ENCODE results near the gene MADCAM1.

Gene MADCAM1

GRCh38 chr19:491146-491741 is 5.0 kb upstream of the MADCAM1 start:
- Mint-ChIP-seq H3K27me3 (peaks cover 24% of the 10 kb centered on the region), H3K4me1 (peaks cover 21% of the 10 kb centered on the region), H3K9me3 (peaks cover 7% of the 10 kb centered on the region), H3K4me3 (no peak overlapping the region), H3K36me3 (no peaks in the 10 kb centered on the region), H3K27ac (no peak overlapping the region)
- no peak for DNase-seq
- CTCF ChIA-PET: interaction anchor here (2.1 to 2.5 kb wide), 2 partner anchors 15 to 20 kb away, joined by 6 to 8 read pairs; partner anchors contain the start of gene TPGS1

- Mint-ChIP-seq H3K9me3 (peaks cover 7% of the 10 kb centered on the region), H3K4me3 (no peak overlapping the region), H3K36me3 (no peaks in the 10 kb centered on the region), H3K4me1 (peaks cover 21% of the 10 kb centered on the region), H3K27ac (no peak overlapping the region), H3K27me3 (peaks cover 29% of the 10 kb centered on the region)
- peak; percentile 49 for DNase-seq
- CTCF ChIA-PET: interaction anchor here (2.5 kb wide), 1 partner anchor 14 kb away, joined by 6 read pairs; the partner anchor contains the start of gene TPGS1
Observed at GRCh38 chr19:492091-492531, 4.2 kb upstream of the MADCAM1 start.

GRCh38 chr19:493391-494170 is 2.7 kb upstream of the MADCAM1 start:
- H3K36me3 Mint-ChIP-seq: no peaks in the 10 kb centered on the region
- peaks cover 7% of the 10 kb centered on the region for H3K9me3 Mint-ChIP-seq
- H3K4me3 Mint-ChIP-seq: no peak overlapping the region
- CTCF ChIA-PET: interaction anchor here (2.7 kb wide), 1 partner anchor 12 kb away, joined by 18 read pairs; no protein-coding TSS in a partner anchor
- peaks cover 20% of the 10 kb centered on the region for H3K4me1 Mint-ChIP-seq
- H3K27me3 Mint-ChIP-seq: peaks cover 42% of the 10 kb centered on the region
- no peak for DNase-seq
- H3K27ac Mint-ChIP-seq: peak overlapping the region; percentile 42

- H3K4me1 Mint-ChIP-seq: peaks cover 21% of the 10 kb centered on the region
- H3K27ac Mint-ChIP-seq: no peak overlapping the region
- no peak for DNase-seq
- CTCF ChIA-PET: interaction anchor here (2.7 kb wide), 1 partner anchor 11 kb away, joined by 18 read pairs; no protein-coding TSS in a partner anchor
- peaks cover 50% of the 10 kb centered on the region for H3K27me3 Mint-ChIP-seq
- no peak overlapping the region for H3K4me3 Mint-ChIP-seq
- H3K9me3 Mint-ChIP-seq: peaks cover 7% of the 10 kb centered on the region
- H3K36me3 Mint-ChIP-seq: no peaks in the 10 kb centered on the region
Observed at GRCh38 chr19:494171-495080, 1.9 kb upstream of the MADCAM1 start.

DNA sequence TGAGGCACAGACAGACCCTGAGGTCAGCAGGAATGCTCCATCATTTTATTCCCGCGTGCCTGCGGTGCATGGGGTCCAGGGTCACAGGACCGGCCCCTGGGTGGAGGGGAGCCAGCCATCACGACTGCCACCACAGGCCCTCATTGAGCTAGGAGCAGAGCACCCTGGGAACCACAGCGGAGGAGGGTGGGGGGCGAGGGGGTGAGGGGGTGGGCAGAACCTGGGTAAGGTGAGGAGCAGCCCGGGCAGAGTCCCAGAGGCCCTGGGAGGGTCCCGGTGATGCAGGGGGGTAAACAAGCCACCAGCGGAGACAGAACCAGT is 1.2 kb upstream of the MADCAM1 start:
- Mint-ChIP-seq H3K36me3 (no peaks in the 10 kb centered on the region), H3K27me3 (peaks cover 57% of the 10 kb centered on the region)
- CTCF ChIA-PET: interaction anchor here (0.6 to 2.7 kb wide), 4 partner anchors 10 to 34 kb away, joined by 3 to 18 read pairs (median 7); no protein-coding TSS in a partner anchor

DNA sequence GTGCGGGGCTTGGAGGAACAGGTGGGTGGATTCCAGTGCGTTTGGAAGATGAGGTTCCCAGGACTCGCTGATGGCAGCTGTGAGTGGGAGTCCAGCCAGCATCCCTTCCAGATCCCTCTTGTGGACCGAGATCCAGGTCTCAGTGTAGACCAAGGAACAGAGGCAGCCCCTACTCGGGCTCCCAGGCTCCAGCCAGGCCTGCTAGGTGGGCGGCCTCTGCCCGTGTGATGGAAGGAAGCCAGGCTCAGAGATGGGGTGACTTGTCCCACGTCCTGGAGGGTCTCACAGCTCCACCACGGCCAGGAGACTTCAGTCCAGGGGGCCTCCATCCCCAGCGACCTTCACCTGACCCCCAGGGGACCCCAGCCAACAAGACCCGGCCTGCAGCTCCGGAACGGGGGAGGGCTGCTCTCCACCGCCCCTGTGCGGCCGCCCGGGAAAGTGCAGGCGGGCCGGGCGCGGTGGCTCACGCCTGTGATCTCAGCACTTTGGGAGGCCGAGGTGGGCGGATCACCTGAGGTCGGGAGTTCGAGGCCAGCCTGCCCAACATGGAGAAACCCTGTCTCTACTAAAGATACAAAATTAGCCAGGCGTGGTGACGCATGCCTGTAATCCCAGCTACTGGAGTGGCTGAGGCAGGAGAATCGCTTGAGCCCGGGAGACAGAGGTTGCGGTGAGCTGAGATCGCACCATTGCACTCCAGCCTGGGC is 729 bp upstream of the MADCAM1 start:
- peaks cover 9% of the 10 kb centered on the region for H3K4me1 Mint-ChIP-seq
- DNase-seq: peak; percentile 63

More for the DNA sequence above, 1.2 kb upstream of the MADCAM1 start:
- peaks cover 15% of the 10 kb centered on the region for H3K4me1 Mint-ChIP-seq
- H3K9me3 Mint-ChIP-seq: peaks cover 7% of the 10 kb centered on the region
- no peak overlapping the region for H3K27ac Mint-ChIP-seq
- no peak overlapping the region for H3K4me3 Mint-ChIP-seq
- no peak for DNase-seq

GRCh38 chr19:496986-497385 is 700 bp downstream of the MADCAM1 start:
- Mint-ChIP-seq H3K4me3 (no peak overlapping the region), H3K4me1 (peaks cover 9% of the 10 kb centered on the region), H3K9me3 (peaks cover 7% of the 10 kb centered on the region), H3K27ac (no peak overlapping the region), H3K36me3 (no peaks in the 10 kb centered on the region), H3K27me3 (peaks cover 67% of the 10 kb centered on the region)
- CTCF ChIA-PET: no interaction called here
- DNase-seq: no peak

More for the DNA sequence above, 729 bp upstream of the MADCAM1 start:
- Mint-ChIP-seq H3K4me3 (no peak overlapping the region), H3K9me3 (peaks cover 7% of the 10 kb centered on the region), H3K27me3 (peaks cover 62% of the 10 kb centered on the region), H3K36me3 (no peaks in the 10 kb centered on the region), H3K27ac (no peak overlapping the region)
- CTCF ChIA-PET: interaction anchor here (0.6 to 2.7 kb wide), 4 partner anchors 10 to 34 kb away, joined by 3 to 18 read pairs (median 7); no protein-coding TSS in a partner anchor

- H3K36me3 Mint-ChIP-seq: no peaks in the 10 kb centered on the region
- H3K4me1 Mint-ChIP-seq: peaks cover 11% of the 10 kb centered on the region
- H3K27ac Mint-ChIP-seq: no peak overlapping the region
- H3K27me3 Mint-ChIP-seq: peaks cover 68% of the 10 kb centered on the region
- H3K9me3 Mint-ChIP-seq: peaks cover 8% of the 10 kb centered on the region
- DNase-seq: no peak
- H3K4me3 Mint-ChIP-seq: no peak overlapping the region
- CTCF ChIA-PET: interaction anchor here (0.6 kb wide), 1 partner anchor 214 kb away, joined by 3 read pairs; no protein-coding TSS in a partner anchor
Observed at GRCh38 chr19:497491-497868, 1.2 kb downstream of the MADCAM1 start.

GRCh38 chr19:497869-498510 is 1.7 kb downstream of the MADCAM1 start:
- Mint-ChIP-seq H3K4me1 (peaks cover 16% of the 10 kb centered on the region), H3K36me3 (no peaks in the 10 kb centered on the region), H3K9me3 (peaks cover 8% of the 10 kb centered on the region), H3K27me3 (peaks cover 68% of the 10 kb centered on the region), H3K4me3 (no peak overlapping the region), H3K27ac (no peak overlapping the region)
- no peak for DNase-seq
- CTCF ChIA-PET: interaction anchor here (0.6 kb wide), 1 partner anchor 214 kb away, joined by 3 read pairs; no protein-coding TSS in a partner anchor

- peaks cover 68% of the 10 kb centered on the region for H3K27me3 Mint-ChIP-seq
- CTCF ChIA-PET: no interaction called here
- no peak overlapping the region for H3K27ac Mint-ChIP-seq
Observed at GRCh38 chr19:498511-498891, 2.2 kb downstream of the MADCAM1 start.

GRCh38 chr19:498977-499623 is 2.8 kb downstream of the MADCAM1 start:
- CTCF ChIA-PET: no interaction called here
- Mint-ChIP-seq H3K4me1 (peaks cover 14% of the 10 kb centered on the region), H3K27ac (no peak overlapping the region), H3K36me3 (no peaks in the 10 kb centered on the region), H3K27me3 (peaks cover 64% of the 10 kb centered on the region), H3K9me3 (peaks cover 3% of the 10 kb centered on the region), H3K4me3 (no peak overlapping the region)
- no peak for DNase-seq

More at GRCh38 chr19:498511-498891, 2.2 kb downstream of the MADCAM1 start:
- no peak for DNase-seq
- H3K4me3 Mint-ChIP-seq: no peak overlapping the region
- peaks cover 17% of the 10 kb centered on the region for H3K4me1 Mint-ChIP-seq
- peaks cover 7% of the 10 kb centered on the region for H3K9me3 Mint-ChIP-seq
- H3K36me3 Mint-ChIP-seq: no peaks in the 10 kb centered on the region

GRCh38 chr19:501646-502045 is 5.4 kb downstream of the MADCAM1 start:
- H3K36me3 Mint-ChIP-seq: no peaks in the 10 kb centered on the region
- H3K4me1 Mint-ChIP-seq: peaks cover 24% of the 10 kb centered on the region
- no peak for DNase-seq
- CTCF ChIA-PET: no interaction called here
- peaks cover 3% of the 10 kb centered on the region for H3K9me3 Mint-ChIP-seq
- no peak overlapping the region for H3K4me3 Mint-ChIP-seq
- peaks cover 43% of the 10 kb centered on the region for H3K27me3 Mint-ChIP-seq
- H3K27ac Mint-ChIP-seq: no peak overlapping the region

Measured in activated naive CD4-positive, alpha-beta T cell treated with anti-CD3 and anti-CD28 coated beads, Interleukin-2, amount 10 ng/mL, durations not matched to agents 7 days and 5 days (primary cell).